Astrocyte of the cerebellum (primary cell): Measurements from ENCODE around the gene SYNJ2.
A peak's percentile ranks its signal among the peaks of the same experiment; 100 is the strongest.

Experiments used
- DNase-seq: peaks from one replicate; pipeline ENCODE4 v3.0.0-alpha.2; 2011; ENCODE audit warnings: low read depth
- H3K4me3 ChIP-seq: 2 replicates; pipeline ENCODE4 v1.5.1; 2011; ENCODE audit warnings: mild to moderate bottlenecking, low read depth, low read length, moderate library complexity
- in situ Hi-C: cut with HindIII; loops from 2 replicates; pipeline ENCODE4 v1.10.0; 2017; ENCODE audit warnings: low sequenced_read_pairs
- TF ChIP-seq, protein P1 (sequence below): IDR thresholded peaks from 2 replicates; pipeline ENCODE4 v1.5.1; 2012; ENCODE audit warnings: low read length, low read depth, moderate library complexity, mild to moderate bottlenecking; ENCODE audit errors: missing control alignments

The SYNJ2 gene

DNA sequence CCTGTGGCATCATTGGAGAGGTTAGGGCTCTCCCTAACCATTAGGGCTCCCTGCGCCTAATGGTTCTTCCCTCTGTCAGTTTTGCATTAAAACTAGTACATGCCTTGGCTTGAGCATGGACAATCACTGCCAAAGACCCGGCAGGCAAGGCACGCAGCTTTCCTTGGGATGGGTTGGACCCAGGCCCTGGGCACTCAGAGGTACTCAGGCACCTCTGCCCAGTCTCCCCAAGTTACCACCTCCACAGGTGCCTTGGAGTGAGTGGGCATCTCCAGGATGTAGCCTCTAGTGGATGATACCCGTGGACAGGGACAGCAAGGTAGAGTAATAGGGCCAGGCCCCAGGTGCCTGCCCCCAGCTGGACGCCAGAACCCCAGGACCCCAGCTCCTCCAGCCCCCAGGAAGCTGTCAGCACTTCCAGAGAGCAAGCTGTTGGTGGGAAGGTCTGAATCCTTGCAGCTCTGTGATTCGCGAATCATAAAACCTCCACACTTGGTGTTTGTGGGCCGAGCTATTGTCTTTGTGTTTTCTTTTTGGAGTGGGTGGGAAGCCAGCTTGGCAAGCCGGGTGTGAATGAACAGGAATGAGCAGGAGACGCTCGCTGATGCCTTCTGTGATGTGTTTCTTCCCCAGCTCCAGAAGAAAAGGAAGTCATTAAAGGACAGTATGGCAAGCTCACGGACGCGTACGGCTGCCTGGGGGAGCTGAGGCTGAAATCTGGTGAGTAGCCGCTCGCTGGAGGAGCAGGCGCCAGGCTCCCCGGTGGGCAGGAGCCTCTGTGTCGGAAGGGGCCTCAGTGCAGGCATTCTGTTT lies 35.1 kb downstream of the SYNJ2 start:
- DNase-seq = peak; percentile 67
- TF ChIP-seq, protein P1, sequence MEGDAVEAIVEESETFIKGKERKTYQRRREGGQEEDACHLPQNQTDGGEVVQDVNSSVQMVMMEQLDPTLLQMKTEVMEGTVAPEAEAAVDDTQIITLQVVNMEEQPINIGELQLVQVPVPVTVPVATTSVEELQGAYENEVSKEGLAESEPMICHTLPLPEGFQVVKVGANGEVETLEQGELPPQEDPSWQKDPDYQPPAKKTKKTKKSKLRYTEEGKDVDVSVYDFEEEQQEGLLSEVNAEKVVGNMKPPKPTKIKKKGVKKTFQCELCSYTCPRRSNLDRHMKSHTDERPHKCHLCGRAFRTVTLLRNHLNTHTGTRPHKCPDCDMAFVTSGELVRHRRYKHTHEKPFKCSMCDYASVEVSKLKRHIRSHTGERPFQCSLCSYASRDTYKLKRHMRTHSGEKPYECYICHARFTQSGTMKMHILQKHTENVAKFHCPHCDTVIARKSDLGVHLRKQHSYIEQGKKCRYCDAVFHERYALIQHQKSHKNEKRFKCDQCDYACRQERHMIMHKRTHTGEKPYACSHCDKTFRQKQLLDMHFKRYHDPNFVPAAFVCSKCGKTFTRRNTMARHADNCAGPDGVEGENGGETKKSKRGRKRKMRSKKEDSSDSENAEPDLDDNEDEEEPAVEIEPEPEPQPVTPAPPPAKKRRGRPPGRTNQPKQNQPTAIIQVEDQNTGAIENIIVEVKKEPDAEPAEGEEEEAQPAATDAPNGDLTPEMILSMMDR = no peak
- in situ Hi-C loops = no loop called here
- peak overlapping the region; percentile 37 for H3K4me3 ChIP-seq

DNA sequence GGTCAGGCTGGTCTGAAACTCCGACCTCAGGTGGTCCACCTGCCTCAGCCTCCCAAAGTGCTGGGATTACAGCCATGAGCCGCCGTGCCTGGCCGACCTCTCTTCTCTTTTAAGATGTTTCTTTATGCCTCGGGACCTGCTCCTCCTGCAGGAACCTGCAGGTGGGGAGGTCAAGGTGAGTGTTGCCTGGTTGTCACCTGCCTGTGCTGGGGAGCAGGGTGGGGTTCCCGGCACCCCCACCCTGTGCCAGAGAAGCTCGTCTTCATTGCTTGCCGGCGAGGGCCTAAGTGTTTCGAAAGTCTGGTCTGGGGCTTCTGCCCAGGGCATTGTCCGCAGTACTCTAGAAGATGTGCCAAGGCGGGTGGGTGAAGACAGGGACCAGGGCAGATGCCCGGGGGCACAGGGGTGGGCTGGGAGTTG lies 36.0 kb downstream of the SYNJ2 start:
- DNase-seq = no peak
- in situ Hi-C loops = no loop called here
- TF ChIP-seq, protein P1 = no peak
- H3K4me3 ChIP-seq = peak overlapping the region; percentile 37

DNA sequence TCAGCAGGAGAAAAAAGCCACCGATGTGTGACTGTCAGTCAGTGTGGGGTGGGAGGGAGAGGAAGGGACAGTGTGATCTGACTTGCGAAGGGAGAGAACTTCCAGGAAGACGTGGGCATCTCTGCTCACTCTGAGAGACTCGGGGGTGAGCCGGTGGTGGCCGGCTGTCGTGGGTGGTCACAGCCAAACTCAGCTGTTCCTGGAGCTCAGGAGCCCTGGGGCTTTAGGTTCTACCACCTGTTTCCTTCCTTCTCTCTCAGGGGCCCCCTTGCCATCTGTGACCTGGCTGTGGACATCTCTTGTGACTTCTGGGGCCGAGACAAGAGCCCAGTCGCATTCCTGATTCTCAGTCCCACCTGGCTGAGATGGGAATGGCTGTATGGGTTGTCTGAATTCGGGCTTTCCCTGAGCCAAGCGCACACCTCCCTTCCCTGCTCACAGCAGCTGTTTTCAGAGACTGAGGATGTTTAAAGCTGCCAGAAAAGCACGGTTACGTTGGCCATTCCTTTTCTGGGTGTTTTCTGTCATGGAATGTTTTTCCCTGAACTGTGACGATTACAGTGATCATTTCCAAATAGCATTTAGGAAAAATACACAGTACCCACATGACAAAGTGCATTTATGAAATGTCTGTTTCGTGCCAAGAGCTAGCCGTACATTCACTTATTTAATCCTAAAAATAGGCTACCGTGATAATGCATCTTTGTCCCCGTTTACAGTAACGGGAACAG lies 36.5 kb downstream of the SYNJ2 start:
- in situ Hi-C loops = no loop called here
- H3K4me3 ChIP-seq = peak overlapping the region; percentile 37
- no peak for DNase-seq
- TF ChIP-seq, protein P1 = no peak

DNA sequence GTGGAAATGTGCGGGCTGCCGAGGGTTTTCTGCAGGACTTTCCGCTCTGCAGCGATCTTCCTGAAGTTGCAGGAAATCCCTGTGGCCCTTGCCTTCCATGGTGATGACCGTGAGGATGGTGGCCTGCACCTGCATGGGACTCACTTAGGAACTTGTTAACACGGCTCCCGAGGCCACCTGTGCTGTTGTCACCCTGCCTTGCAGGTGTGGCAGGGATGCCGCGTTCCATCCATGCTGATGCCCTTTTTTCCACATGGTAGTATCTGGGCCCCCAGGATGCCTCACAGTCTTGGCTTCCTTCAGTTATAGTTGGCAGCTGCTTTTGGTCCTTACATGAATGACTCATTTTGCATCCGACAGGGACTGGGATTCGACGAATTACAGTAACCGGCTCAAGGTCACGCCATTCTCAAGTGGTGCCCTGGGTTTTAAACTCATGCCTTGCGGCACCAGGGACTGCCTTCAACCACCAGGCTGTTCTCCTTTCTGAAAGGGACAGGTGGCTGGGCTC lies 37.2 kb downstream of the SYNJ2 start:
- in situ Hi-C loops = no loop called here

DNA sequence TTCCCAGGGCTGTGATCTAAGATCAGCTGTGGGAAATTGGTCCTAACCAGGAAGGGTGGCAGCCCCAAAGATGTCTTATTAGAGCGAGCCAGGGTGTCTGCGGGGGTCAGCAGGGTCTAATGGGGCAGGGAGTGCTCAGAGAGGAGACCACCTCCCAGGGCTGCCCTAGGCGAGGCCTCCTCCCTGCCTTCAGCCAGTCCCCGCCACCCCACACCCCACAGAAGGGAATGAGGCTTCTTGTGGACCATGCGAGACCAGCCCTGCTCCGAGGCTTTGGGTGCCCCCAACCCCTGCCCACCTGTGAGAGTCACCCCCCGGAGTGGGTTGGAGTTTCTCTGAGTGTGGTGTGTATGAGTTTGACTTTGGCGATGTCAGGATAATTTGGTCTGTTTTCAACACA lies 37.8 kb downstream of the SYNJ2 start:
- TF ChIP-seq, protein P1 = no peak
- in situ Hi-C loops = no loop called here
- H3K4me3 ChIP-seq = peak overlapping the region; percentile 37
- DNase-seq = no peak

More for the DNA sequence above, 37.2 kb downstream of the SYNJ2 start:
- TF ChIP-seq, protein P1 = no peak
- DNase-seq = no peak
- peak overlapping the region; percentile 37 for H3K4me3 ChIP-seq

DNA sequence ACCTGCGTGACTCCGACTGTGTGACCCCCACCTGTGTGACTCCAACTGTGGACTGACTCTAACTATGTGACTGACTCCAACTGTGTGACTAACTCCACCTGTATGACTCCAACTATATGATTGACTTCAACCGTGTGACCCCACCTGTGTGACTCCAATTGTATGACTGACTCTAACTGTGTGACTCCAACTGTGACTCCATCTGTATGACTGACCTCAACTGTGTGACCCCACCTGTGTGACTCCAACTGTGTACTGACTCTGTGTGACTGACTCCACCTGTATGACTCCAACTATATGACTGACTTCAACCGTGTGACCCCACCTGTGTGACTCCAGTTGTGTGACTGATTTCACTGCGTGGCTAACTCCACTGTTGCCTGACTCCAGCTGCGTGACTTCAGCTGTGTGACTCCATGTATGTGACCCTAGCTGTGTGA lies 38.6 kb downstream of the SYNJ2 start:
- DNase-seq = no peak
- in situ Hi-C loops = no loop called here
- H3K4me3 ChIP-seq = no peak overlapping the region
- TF ChIP-seq, protein P1 = no peak
